IMR-90 (cell line): ENCODE results near the gene CKLF. TPM values are rescaled to one million over a fixed set of nuclear protein-coding genes. Genes with fewer than 3 reads are reported as not detected.

Source experiments
- ATAC-seq: fragments of 200-7000 bp; cut with Tn5 transposase; 2 replicates; pipeline ENCODE4 v1.9.1; 2020; ENCODE audit warnings: low read depth, mild to moderate bottlenecking, moderate library complexity
- BruUV-seq: library from RNA; stranded (reverse); fragments of 400-500 nt; replicated peaks from 2 replicates; lab custom pipeline; 2021; lab: Mats Ljungman, UMichigan
- CTCF ChIA-PET: fragments of 300-600 bp; formaldehyde crosslinking; extraction: SDS; loops from one replicate; lab custom pipeline; 2021; ENCODE audit warnings: antibody characterized with exemption; lab: Yijun Ruan, JAX
- POLR2A ChIA-PET: fragments of 300-600 bp; sonication (Branson Sonifier 250); formaldehyde crosslinking; loops from one replicate; lab custom pipeline; 2022; ENCODE audit warnings: antibody characterized with exemption; ENCODE audit not compliant: unreplicated experiment; lab: Charles Lee
- DNase-seq: peaks from one replicate; pipeline ENCODE4 v3.0.0; 2013
- H2AFZ ChIP-seq: replicated peaks from 2 replicates; pipeline ENCODE3; 2013; ENCODE audit warnings: low read length, mild to moderate bottlenecking; ENCODE audit not compliant: poor library complexity
- H2AK5ac ChIP-seq: 2 replicates; pipeline ENCODE4 v1.6.1; 2013; ENCODE audit warnings: low read depth, low read length, inconsistent platforms
- H2AK9ac ChIP-seq: replicated peaks from 2 replicates; pipeline ENCODE3; 2013; ENCODE audit warnings: mild to moderate bottlenecking, low read depth, low read length, moderate library complexity; ENCODE audit not compliant: poor library complexity
- H2BK120ac ChIP-seq: 2 replicates; pipeline ENCODE4 v1.6.1; 2013; ENCODE audit warnings: low read depth, low read length, inconsistent platforms
- H2BK15ac ChIP-seq: 3 replicates; pipeline ENCODE4 v1.6.1; 2013; ENCODE audit warnings: low read depth, low read length, inconsistent platforms
- H2BK20ac ChIP-seq: 2 replicates; pipeline ENCODE4 v1.6.1; 2013; ENCODE audit warnings: low read depth, mild to moderate bottlenecking, inconsistent platforms, low read length, moderate library complexity
- H2BK5ac ChIP-seq: 2 replicates; pipeline ENCODE4 v1.6.1; 2013; ENCODE audit warnings: mild to moderate bottlenecking, low read depth, low read length, inconsistent platforms; ENCODE audit not compliant: poor library complexity, severe bottlenecking
- H3K14ac ChIP-seq: replicated peaks from 2 replicates; pipeline ENCODE4 v1.6.1; 2013; ENCODE audit warnings: low read depth, low read length, inconsistent platforms
- H3K18ac ChIP-seq: 2 replicates; pipeline ENCODE4 v1.6.1; 2013; ENCODE audit warnings: low read depth, low read length, control low read depth
- H3K23ac ChIP-seq: 2 replicates; pipeline ENCODE4 v1.6.1; 2013; ENCODE audit warnings: low read depth, low read length, inconsistent platforms
- H3K27ac ChIP-seq: 2 replicates; pipeline ENCODE4 v1.5.1; 2013; ENCODE audit warnings: mild to moderate bottlenecking, control low read depth, low read length; ENCODE audit not compliant: insufficient read depth
- H3K27me3 ChIP-seq: 2 replicates; pipeline ENCODE4 v1.6.1; 2013; ENCODE audit warnings: low read length; ENCODE audit not compliant: control insufficient read depth, insufficient read depth
- H3K36me3 ChIP-seq: 2 replicates; pipeline ENCODE4 v1.6.1; 2013; ENCODE audit warnings: low read length, mixed read lengths; ENCODE audit not compliant: control insufficient read depth, insufficient read depth
- H3K4ac ChIP-seq: 2 replicates; pipeline ENCODE4 v1.6.1; 2013; ENCODE audit warnings: low read depth, low read length, inconsistent platforms
- H3K4me1 ChIP-seq: 2 replicates; pipeline ENCODE4 v1.6.1; 2013; ENCODE audit warnings: low read length, mixed read lengths; ENCODE audit not compliant: control insufficient read depth, insufficient read depth
- H3K4me2 ChIP-seq: 2 replicates; pipeline ENCODE4 v1.6.1; 2013; ENCODE audit warnings: low read depth, mild to moderate bottlenecking, control low read depth, low read length, moderate library complexity
- H3K4me3 ChIP-seq: 2 replicates; pipeline ENCODE4 v1.5.1; 2013; ENCODE audit warnings: low read depth, mild to moderate bottlenecking, control low read depth, low read length, moderate library complexity; ENCODE audit not compliant: insufficient read depth
- H3K56ac ChIP-seq: 2 replicates; pipeline ENCODE4 v1.6.1; 2013; ENCODE audit warnings: low read length, inconsistent platforms; ENCODE audit not compliant: insufficient read depth; ENCODE audit errors: extremely low read depth
- H3K79me1 ChIP-seq, 2 experiments: 2 replicates each; pipeline ENCODE4 v1.6.1; 2013; ENCODE audit warnings: low read length in 2 of 2, inconsistent platforms in 1 of 2, low read depth in 1 of 2
- H3K9ac ChIP-seq: 2 replicates; pipeline ENCODE4 v1.6.1; 2013; ENCODE audit warnings: low read depth, low read length, control low read depth
- H3K9me1 ChIP-seq: 2 replicates; pipeline ENCODE4 v1.6.1; 2013; ENCODE audit warnings: low read length, inconsistent platforms; ENCODE audit not compliant: insufficient read depth
- H3K9me3 ChIP-seq: 2 replicates; pipeline ENCODE4 v1.6.1; 2013; ENCODE audit warnings: low read length; ENCODE audit not compliant: control insufficient read depth, insufficient read depth
- H4K20me1 ChIP-seq: 2 replicates; pipeline ENCODE4 v1.6.1; 2013; ENCODE audit warnings: low read length, inconsistent platforms; ENCODE audit not compliant: insufficient read depth
- H4K5ac ChIP-seq: 2 replicates; pipeline ENCODE4 v1.6.1; 2013; ENCODE audit warnings: mild to moderate bottlenecking, low read depth, low read length, control low read depth
- H4K8ac ChIP-seq, 2 experiments: 2 replicates each; pipeline ENCODE4 v1.6.1; 2013; ENCODE audit warnings: low read depth in 2 of 2, low read length in 2 of 2, control low read depth in 1 of 2, inconsistent platforms in 1 of 2
- H4K91ac ChIP-seq: 2 replicates; pipeline ENCODE4 v1.6.1; 2013; ENCODE audit warnings: low read depth, low read length, inconsistent platforms; ENCODE audit not compliant: insufficient read depth
- CEBPB ChIP-seq: IDR thresholded peaks from 2 replicates; pipeline ENCODE4 v1.6.1; 2012; ENCODE audit warnings: low read depth, low read length, improper control_type of control experiment
- CTCF ChIP-seq: conservative IDR thresholded peaks from 2 replicates; pipeline ENCODE4 v1.5.1; 2012; ENCODE audit warnings: mild to moderate bottlenecking, low read depth, low read length, improper control_type of control experiment
- ELK1 ChIP-seq: fragments of 150-350 bp; IDR thresholded peaks from 2 replicates; pipeline ENCODE4 v1.6.1; 2016; ENCODE audit warnings: low read depth, mild to moderate bottlenecking, low read length, moderate library complexity, borderline replicate concordance
- FOS ChIP-seq: fragments of 150-350 bp; IDR thresholded peaks from 2 replicates; pipeline ENCODE4 v1.6.1; 2016; ENCODE audit warnings: low read depth, low read length
- MAFK ChIP-seq: IDR thresholded peaks from 2 replicates; pipeline ENCODE4 v1.6.1; 2012; ENCODE audit warnings: low read depth, low read length, improper control_type of control experiment
- MAZ ChIP-seq: IDR thresholded peaks from 2 replicates; pipeline ENCODE4 v1.6.1; 2012; ENCODE audit warnings: low read depth, mild to moderate bottlenecking, low read length, improper control_type of control experiment, moderate library complexity, borderline replicate concordance
- MXI1 ChIP-seq: IDR thresholded peaks from 2 replicates; pipeline ENCODE4 v1.6.1; 2012; ENCODE audit warnings: low read depth, mild to moderate bottlenecking, low read length, moderate library complexity, borderline replicate concordance
- RCOR1 ChIP-seq: IDR thresholded peaks from 2 replicates; pipeline ENCODE4 v1.6.1; 2012; ENCODE audit warnings: mild to moderate bottlenecking, low read length, improper control_type of control experiment; ENCODE audit not compliant: insufficient replicate concordance
- RFX5 ChIP-seq: IDR thresholded peaks from 2 replicates; pipeline ENCODE4 v1.8.0; 2012; ENCODE audit warnings: low read depth, mild to moderate bottlenecking, low read length, moderate library complexity
- USF2 ChIP-seq: fragments of 150-350 bp; IDR thresholded peaks from 2 replicates; pipeline ENCODE4 v1.6.1; 2017; ENCODE audit warnings: mild to moderate bottlenecking, antibody characterized with exemption, low read length, low read depth
- WGBS, 2 experiments: methylation state at CpG; one replicate each; pipeline versions ENCODE4 v1.1.5 to v1.1.7; 2013; ENCODE audit warnings: missing lambda C conversion rate in 2 of 2; ENCODE audit not compliant: insufficient read length in 1 of 2; ENCODE audit errors: extremely low coverage in 2 of 2; 5-methylcytosine and 5-hydroxymethylcytosine counted together
- dilution Hi-C: fragments of 300-500 bp; cut with HindIII; formaldehyde crosslinking; loops from one replicate; pipeline ENCODE4 v1.14.3; 2018; ENCODE audit warnings: low sequenced_read_pairs; ENCODE audit not compliant: unreplicated experiment
- in situ Hi-C: fragments of 300-500 bp; cut with MboI; formaldehyde crosslinking; loops from 3 replicates; pipeline ENCODE4 v1.14.3; 2019; ENCODE audit warnings: low sequenced_read_pairs, inconsistent platforms, mixed read lengths
- intact Hi-C: fragments of 100-400 bp; cut with micrococcal nuclease; formaldehyde crosslinking; loops from 2 replicates; pipeline ENCODE4 v1.10.0; 2022
- polyA plus RNA-seq, 3 experiments: library from polyadenylated mRNA; depleted of rRNA; stranded (reverse); fragments of >200 nt; gene quantifications; 2 replicates each; pipeline ENCODE4 v1.2.3, GENCODE V29; 2012; ENCODE audit warnings: low replicate concordance in 1 of 3
- total RNA-seq: library from RNA; depleted of rRNA; stranded (reverse); fragments of >200 nt; gene quantifications from 2 replicates; pipeline ENCODE4 v1.2.3, GENCODE V29; 2012

The CKLF gene
- total and polyA plus RNA-seq, 2 of the 4 experiments (the other 2 are of a cell fraction) = 60.8 to 92.2 TPM

- H3K4me2 ChIP-seq = no peak within 1 kb of the TSS
- no peak within 1 kb of the TSS for H3K4me3 ChIP-seq
- CTCF ChIA-PET = no interaction called here
These were observed 13.9 kb downstream of the CKLF start, which contains the start of gene CMTM1 for GRCh38 chr16:66566051-66566901. TSS of gene CMTM1 (plus strand) at chr16:66566439. CDS start at chr16:66566514, 75 bp downstream.

More at GRCh38 chr16:66566051-66566901, 13.9 kb downstream of the CKLF start, which contains the start of gene CMTM1:
- DNase-seq (no peak), ATAC-seq (no peak)
- H2AFZ ChIP-seq = no peak within 1 kb of the TSS
- peaks cover 3% of the 10 kb centered on the region for H3K9me1 ChIP-seq
- H3K27me3 ChIP-seq = no peaks in the 10 kb centered on the region
- POLR2A ChIA-PET = no interaction called here
- no peak within 1 kb of the TSS for H3K14ac ChIP-seq
- no peak within 1 kb of the TSS for H2BK120ac ChIP-seq
- H3K9me3 ChIP-seq = no peaks in the 10 kb centered on the region
- no peak within 1 kb of the TSS for H4K5ac ChIP-seq
- H3K23ac ChIP-seq = no peak within 1 kb of the TSS
- in situ Hi-C loops = no loop called here
- H2AK9ac ChIP-seq = no peak within 1 kb of the TSS
- intact Hi-C loops = no loop called here
- peaks cover 16% of the 10 kb centered on the region for H3K36me3 ChIP-seq
- H2BK20ac ChIP-seq = no peak within 1 kb of the TSS
- H3K27ac ChIP-seq = no peak within 1 kb of the TSS
- H3K56ac ChIP-seq = no peak within 1 kb of the TSS
- H3K4me1 ChIP-seq = peaks cover 8% of the 10 kb centered on the region
- dilution Hi-C loops = no loop called here
- no peak within 1 kb of the TSS for H2AK5ac ChIP-seq
- 94% methylated on average over 31 of the region's 54 CpGs; no CpG with 5 or more reads in 1 of the 2 experiments for WGBS, 2 experiments
- H4K8ac ChIP-seq = no peak within 1 kb of the TSS
- no peak within 1 kb of the TSS for H4K91ac ChIP-seq
- H3K18ac ChIP-seq = no peak within 1 kb of the TSS
- peaks cover 0 to 15% of the 10 kb centered on the region in 2 experiments; a peak in 3 of 4 replicates for H3K79me1 ChIP-seq
- TF ChIP-seq MAZ = no peak
- TF ChIP-seq RFX5 = no peak
- TF ChIP-seq CTCF = no peak
- no peak for TF ChIP-seq FOS
- TF ChIP-seq RCOR1 = no peak
- no peak for TF ChIP-seq USF2
- TF ChIP-seq MAFK = no peak
- TF ChIP-seq MXI1 = no peak
- TF ChIP-seq CEBPB = no peak
- TF ChIP-seq ELK1 = no peak
- H3K9ac ChIP-seq = no peak within 1 kb of the TSS
- no peak within 1 kb of the TSS for H2BK5ac ChIP-seq
- no peak within 1 kb of the TSS for H3K4ac ChIP-seq
- no TSS peak for BruUV-seq
- H4K20me1 ChIP-seq = peaks cover 9% of the 10 kb centered on the region; the same call in 1 of the 2 replicates
- no peak within 1 kb of the TSS for H2BK15ac ChIP-seq
